Liver (tissue), 9 donors: ENCODE measurements around the gene KRTAP10-7. TPM values are rescaled to one million over a fixed set of nuclear protein-coding genes. Genes with fewer than 3 reads are reported as not detected.
"Not testable (repeated sequence)": the region's sequence is repeated elsewhere in the genome, so short reads cannot be mapped to it uniquely, and the experiment has no call there.

Experiments used
- DNase-seq: peaks from one replicate; pipeline ENCODE4 v3.0.0-alpha.2; 2017; ENCODE audit warnings: low spot score
- H3K27ac ChIP-seq, 2 donors: one replicate each; pipeline ENCODE4 v1.7.0; 2013; ENCODE audit warnings: inconsistent platforms in 2 of 2, low read length in 2 of 2, control low read depth in 1 of 2, low read depth in 1 of 2, mild to moderate bottlenecking in 1 of 2
- H3K27me3 ChIP-seq, 4 donors: one replicate each; pipeline versions ENCODE4 v1.6.1 to v1.7.0; 2013; ENCODE audit warnings: low read length in 3 of 4, inconsistent platforms in 1 of 4, mild to moderate bottlenecking in 1 of 4, moderate library complexity in 1 of 4; ENCODE audit not compliant: control insufficient read depth in 4 of 4, insufficient read depth in 4 of 4
- H3K36me3 ChIP-seq, 4 donors: one replicate each; pipeline versions ENCODE4 v1.6.1 to v1.7.0; 2013; ENCODE audit warnings: low read length in 3 of 4, mild to moderate bottlenecking in 3 of 4, low read depth in 1 of 4, moderate library complexity in 1 of 4; ENCODE audit not compliant: control insufficient read depth in 4 of 4, insufficient read depth in 3 of 4
- H3K4me1 ChIP-seq, 4 donors: one replicate each; pipeline versions ENCODE4 v1.6.1 to v1.7.0; 2013; ENCODE audit warnings: low read length in 3 of 4, mild to moderate bottlenecking in 3 of 4, moderate library complexity in 1 of 4; ENCODE audit not compliant: control insufficient read depth in 4 of 4, insufficient read depth in 4 of 4
- H3K4me3 ChIP-seq, 3 donors: one replicate each; pipeline versions ENCODE4 v1.6.1 to v1.7.0; 2013; ENCODE audit warnings: low read length in 3 of 3, control low read depth in 1 of 3, low read depth in 1 of 3, mild to moderate bottlenecking in 1 of 3
- H3K9ac ChIP-seq, 2 donors: one replicate each; pipeline ENCODE4 v1.7.0; 2013; ENCODE audit warnings: low read length in 2 of 2, mild to moderate bottlenecking in 2 of 2, moderate library complexity in 2 of 2, control low read depth in 1 of 2, low read depth in 1 of 2
- H3K9me3 ChIP-seq, 4 donors: one replicate each; pipeline versions ENCODE4 v1.6.1 to v1.7.0; 2013; ENCODE audit warnings: low read length in 3 of 4; ENCODE audit not compliant: control insufficient read depth in 4 of 4
- ATF3 ChIP-seq: IDR thresholded peaks from 2 replicates; pipeline ENCODE4 v1.6.1; 2016; ENCODE audit warnings: antibody characterized with exemption
- CTCF ChIP-seq: fragments of 150-350 bp; IDR thresholded peaks from 2 replicates; pipeline ENCODE4 v1.5.1; 2017; ENCODE audit warnings: improper control_type of control experiment, low read depth, low read length; ENCODE audit not compliant: missing input control
- EGR1 ChIP-seq, 2 donors: IDR thresholded peaks; 2 replicates each; pipeline ENCODE4 v1.6.1; 2016 to 2018; ENCODE audit warnings: antibody characterized with exemption in 2 of 2, low read depth in 2 of 2
- FOXA1 ChIP-seq: IDR thresholded peaks from 2 replicates; pipeline ENCODE4 v1.6.1; 2016; ENCODE audit warnings: antibody characterized with exemption
- FOXA2 ChIP-seq: IDR thresholded peaks from 2 replicates; pipeline ENCODE4 v1.6.1; 2016; ENCODE audit warnings: antibody characterized with exemption
- HNF4G ChIP-seq: IDR thresholded peaks from 2 replicates; pipeline ENCODE4 v1.6.1; 2016; ENCODE audit warnings: antibody characterized with exemption
- JUND ChIP-seq, 2 donors: IDR thresholded peaks; 2 replicates each; pipeline ENCODE4 v1.6.1; 2016; ENCODE audit warnings: antibody characterized with exemption in 2 of 2
- NR2F2 ChIP-seq: IDR thresholded peaks from 2 replicates; pipeline ENCODE4 v1.6.1; 2016; ENCODE audit warnings: antibody characterized with exemption
- REST ChIP-seq: IDR thresholded peaks from 2 replicates; pipeline ENCODE4 v1.6.1; 2016; ENCODE audit warnings: antibody characterized with exemption, mild to moderate bottlenecking
- RXRA ChIP-seq, 2 donors: IDR thresholded peaks; 2 replicates each; pipeline ENCODE4 v1.6.1; 2017 to 2018; ENCODE audit warnings: antibody characterized with exemption in 2 of 2, mild to moderate bottlenecking in 1 of 2
- WGBS: extraction: QIAGEN DNeasy Blood & Tissue Kit; methylation state at CpG from one replicate; pipeline ENCODE4 v1.1.7; 2013; 5-methylcytosine and 5-hydroxymethylcytosine counted together
- polyA plus RNA-seq, 2 donors: library from polyadenylated mRNA; stranded (reverse) in 1 of 2; unstranded in 1 of 2; fragments of 200-250 nt in 1 of 2; fragments of >200 nt in 1 of 2; fragmentation: Nextera tagmentation in 1 of 2; extraction: Ambion mirVana in 1 of 2; gene quantifications; one replicate each; pipeline versions ENCODE4 v1.2.1 to v1.2.3, GENCODE V29; 2013 to 2015
- total RNA-seq, 2 donors: library from RNA; depleted of rRNA; stranded (reverse); fragments of >200 nt; gene quantifications; one replicate each; pipeline ENCODE4 v1.2.3, GENCODE V29; 2014
- donor health status: healthy.
- donor health status: healthy.
- donor health status: healthy.
- donor health status: healthy.
- donor health status: healthy.

KRTAP10-7 gene
- total and polyA plus RNA-seq, 4 donors, result not detected

GRCh38 chr21:44557491-44558328 is 42.7 kb upstream of the KRTAP10-7 start:
- DNase-seq, result peak; percentile 31
- TF ChIP-seq NR2F2, result no peak
- no peak for TF ChIP-seq RXRA (IDR thresholded peaks at IDR 0.05)
- TF ChIP-seq EGR1 (IDR thresholded peaks at IDR 0.05; ENCODE audit: low read depth in 2 of 2), result no peak
- TF ChIP-seq FOXA2, result no peak
- TF ChIP-seq HNF4G, result no peak
- TF ChIP-seq JUND (IDR thresholded peaks at IDR 0.05), result no peak
- no peak for TF ChIP-seq CTCF
- no peak for TF ChIP-seq FOXA1
- H3K27me3 ChIP-seq, result no peaks in the 10 kb centered on the region
- H3K9me3 ChIP-seq, result no peaks in the 10 kb centered on the region
- H3K27ac ChIP-seq, result no peak overlapping the region
- H3K4me1 ChIP-seq, result peaks cover 0 to 4% (median 0%) of the 10 kb centered on the region in 4 donors
- WGBS, result 50% methylated on average over 30 of the region's 30 CpGs
- H3K9ac ChIP-seq, result no peak overlapping the region
- no peaks in the 10 kb centered on the region for H3K36me3 ChIP-seq
- no peak overlapping the region for H3K4me3 ChIP-seq

GRCh38 chr21:44558329-44558675 is 42.1 kb upstream of the KRTAP10-7 start:
- not testable (repeated sequence) for H3K4me3 ChIP-seq, H3K27me3 ChIP-seq, H3K27ac ChIP-seq, H3K4me1 ChIP-seq, DNase-seq, H3K9ac ChIP-seq, H3K36me3 ChIP-seq, H3K9me3 ChIP-seq
- WGBS, result 77% methylated on average over 10 of the region's 10 CpGs

GRCh38 chr21:44558695-44559094 is 41.7 kb upstream of the KRTAP10-7 start, which contains the start of gene KRTAP10-3:
TSS of gene KRTAP10-3 (minus strand) at chr21:44558795. CDS start at chr21:44558715, 80 bp downstream.
- no peak within 1 kb of the TSS for H3K9ac ChIP-seq
- peaks cover 0 to 4% (median 0%) of the 10 kb centered on the region in 4 donors for H3K4me1 ChIP-seq
- H3K36me3 ChIP-seq, result no peaks in the 10 kb centered on the region
- no peak within 1 kb of the TSS for H3K4me3 ChIP-seq
- no peaks in the 10 kb centered on the region for H3K27me3 ChIP-seq
- no peak for TF ChIP-seq RXRA (IDR thresholded peaks at IDR 0.05)
- no peak for TF ChIP-seq FOXA1
- no peak for TF ChIP-seq REST
- no peak for TF ChIP-seq FOXA2
- TF ChIP-seq ATF3, result no peak
- TF ChIP-seq EGR1 (IDR thresholded peaks at IDR 0.05; ENCODE audit: low read depth in 2 of 2), result no peak
- no peak within 1 kb of the TSS for H3K27ac ChIP-seq
- no peaks in the 10 kb centered on the region for H3K9me3 ChIP-seq
- DNase-seq, result peak; percentile 19
- WGBS, result 74% methylated on average over 5 of the region's 5 CpGs
